PC-3 (cell line): ENCODE results near the gene KDM7A.

Source experiments
- EZH2 ChIP-seq: fragments of 300-600 bp; sonication (generic); IDR thresholded peaks from one replicate; pipeline ENCODE4 v1.6.1; 2017; ENCODE audit warnings: antibody characterized with exemption, mild to moderate bottlenecking, low read length; ENCODE audit not compliant: unreplicated experiment
- TF ChIP-seq, protein P1 (sequence below): fragments of 300-600 bp; sonication (generic); conservative IDR thresholded peaks from 2 replicates; pipeline ENCODE4 v1.5.1; 2017; ENCODE audit warnings: antibody characterized with exemption, low read depth, mild to moderate bottlenecking, low read length

DNA sequence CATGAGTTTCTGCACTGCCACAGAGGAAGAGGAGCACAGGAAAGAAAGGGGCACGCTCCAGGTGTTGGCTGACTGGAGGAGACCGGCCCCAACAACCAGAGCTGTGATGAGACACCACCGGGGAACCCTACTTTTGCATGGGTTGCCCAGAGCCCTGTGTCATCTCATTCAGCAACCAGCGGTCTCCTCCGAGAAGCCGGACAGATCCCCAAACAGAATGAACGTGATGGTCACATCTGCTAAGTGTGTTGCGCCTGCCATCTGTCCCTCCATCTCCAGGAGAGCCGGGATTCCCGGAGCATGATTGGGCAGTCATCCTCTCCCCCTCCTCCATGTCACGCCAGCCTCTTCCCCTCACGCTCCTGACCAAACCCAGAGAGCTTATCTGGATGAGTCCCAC is 136.9 kb downstream of the KDM7A start:
- TF ChIP-seq, protein P1, sequence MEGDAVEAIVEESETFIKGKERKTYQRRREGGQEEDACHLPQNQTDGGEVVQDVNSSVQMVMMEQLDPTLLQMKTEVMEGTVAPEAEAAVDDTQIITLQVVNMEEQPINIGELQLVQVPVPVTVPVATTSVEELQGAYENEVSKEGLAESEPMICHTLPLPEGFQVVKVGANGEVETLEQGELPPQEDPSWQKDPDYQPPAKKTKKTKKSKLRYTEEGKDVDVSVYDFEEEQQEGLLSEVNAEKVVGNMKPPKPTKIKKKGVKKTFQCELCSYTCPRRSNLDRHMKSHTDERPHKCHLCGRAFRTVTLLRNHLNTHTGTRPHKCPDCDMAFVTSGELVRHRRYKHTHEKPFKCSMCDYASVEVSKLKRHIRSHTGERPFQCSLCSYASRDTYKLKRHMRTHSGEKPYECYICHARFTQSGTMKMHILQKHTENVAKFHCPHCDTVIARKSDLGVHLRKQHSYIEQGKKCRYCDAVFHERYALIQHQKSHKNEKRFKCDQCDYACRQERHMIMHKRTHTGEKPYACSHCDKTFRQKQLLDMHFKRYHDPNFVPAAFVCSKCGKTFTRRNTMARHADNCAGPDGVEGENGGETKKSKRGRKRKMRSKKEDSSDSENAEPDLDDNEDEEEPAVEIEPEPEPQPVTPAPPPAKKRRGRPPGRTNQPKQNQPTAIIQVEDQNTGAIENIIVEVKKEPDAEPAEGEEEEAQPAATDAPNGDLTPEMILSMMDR = no peak
- TF ChIP-seq EZH2 = no peak
